Activated CD4-positive, CD25-positive, alpha-beta regulatory T cell treated with anti-CD3 and anti-CD28 coated beads, Interleukin-2, amount 50 U/mL, for 24 hours (primary cell): ENCODE results near the gene WASF2.
"Not testable (repeated sequence)": the region's sequence is repeated elsewhere in the genome, so short reads cannot be mapped to it uniquely, and the experiment has no call there.

ENCODE experiments used
- ATAC-seq, 2 donors: fragments of 150-1000 bp; cut with Tn5 transposase; one replicate each; pipeline ENCODE4 v1.10.0; 2021; ENCODE audit warnings: mild to moderate bottlenecking in 1 of 2, moderate library complexity in 1 of 2

The WASF2 gene

DNA sequence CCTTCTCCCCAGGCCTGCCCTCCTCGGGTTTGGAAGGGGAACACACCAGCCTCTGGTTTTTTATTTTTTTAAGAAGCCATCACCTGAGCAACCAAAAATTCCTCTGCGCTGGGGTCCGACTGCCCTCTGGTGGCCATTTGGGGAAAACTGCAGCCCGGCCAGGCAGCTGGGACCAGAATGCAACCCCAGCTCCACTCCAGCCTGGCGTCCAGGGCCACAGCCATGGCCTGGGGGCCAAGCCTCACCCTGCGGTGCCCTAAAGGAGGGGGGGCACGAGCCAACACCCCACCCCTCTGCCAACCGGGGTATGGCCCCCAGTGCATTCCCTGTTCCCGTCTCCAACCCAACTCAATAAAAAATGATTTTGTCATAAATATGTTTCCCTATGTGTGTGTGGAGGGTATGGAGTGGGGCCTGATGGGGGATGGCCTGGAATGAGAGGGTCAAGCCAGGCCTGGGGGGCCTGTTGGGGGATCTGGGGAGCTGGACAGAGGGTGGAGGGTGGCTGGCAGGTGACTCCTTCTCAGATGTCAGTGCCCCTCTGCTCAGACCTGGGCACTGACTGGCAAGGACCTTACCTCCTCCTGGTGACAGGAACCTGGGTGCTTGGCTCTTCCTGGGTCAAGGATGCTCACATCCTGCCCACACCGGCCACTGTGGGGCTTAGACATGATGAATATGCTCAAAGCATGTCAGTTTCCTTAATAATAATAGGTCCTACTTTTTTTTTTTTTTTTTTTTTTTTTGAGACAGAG, 94.3 kb downstream of the WASF2 start:
- peak; percentile 17 to 23 for ATAC-seq

DNA sequence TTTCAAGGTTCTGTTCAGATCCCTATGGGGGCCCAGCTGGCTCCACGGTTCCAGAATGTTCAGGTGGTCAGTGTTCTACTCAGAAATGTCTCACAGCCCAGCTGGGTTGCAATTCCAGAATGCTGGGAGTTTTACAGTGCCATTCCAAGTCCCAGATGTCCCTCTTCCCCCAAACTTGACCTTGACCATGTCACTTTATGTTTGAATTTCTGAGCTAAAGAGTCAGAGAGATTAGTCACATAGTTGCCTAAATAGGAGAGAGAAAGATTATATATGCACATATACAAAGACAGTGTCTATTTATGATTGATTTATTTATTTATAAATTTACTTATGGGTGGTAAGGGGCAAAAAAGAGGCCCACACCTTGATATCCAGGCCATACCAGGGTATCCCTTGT, 95.0 kb downstream of the WASF2 start:
- ATAC-seq, result no peak

DNA sequence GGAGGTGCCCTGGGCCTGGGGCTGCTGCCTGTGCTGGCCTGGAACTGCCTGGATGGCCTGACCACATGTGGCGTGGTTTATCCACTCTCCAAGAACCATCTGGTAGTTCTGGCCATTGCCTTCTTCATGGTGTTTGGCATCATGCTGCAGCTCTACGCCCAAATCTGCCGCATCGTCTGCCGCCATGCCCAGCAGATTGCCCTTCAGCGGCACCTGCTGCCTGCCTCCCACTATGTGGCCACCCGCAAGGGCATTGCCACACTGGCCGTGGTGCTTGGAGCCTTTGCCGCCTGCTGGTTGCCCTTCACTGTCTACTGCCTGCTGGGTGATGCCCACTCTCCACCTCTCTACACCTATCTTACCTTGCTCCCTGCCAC, 95.7 kb downstream of the WASF2 start:
- ATAC-seq, result no peak

DNA sequence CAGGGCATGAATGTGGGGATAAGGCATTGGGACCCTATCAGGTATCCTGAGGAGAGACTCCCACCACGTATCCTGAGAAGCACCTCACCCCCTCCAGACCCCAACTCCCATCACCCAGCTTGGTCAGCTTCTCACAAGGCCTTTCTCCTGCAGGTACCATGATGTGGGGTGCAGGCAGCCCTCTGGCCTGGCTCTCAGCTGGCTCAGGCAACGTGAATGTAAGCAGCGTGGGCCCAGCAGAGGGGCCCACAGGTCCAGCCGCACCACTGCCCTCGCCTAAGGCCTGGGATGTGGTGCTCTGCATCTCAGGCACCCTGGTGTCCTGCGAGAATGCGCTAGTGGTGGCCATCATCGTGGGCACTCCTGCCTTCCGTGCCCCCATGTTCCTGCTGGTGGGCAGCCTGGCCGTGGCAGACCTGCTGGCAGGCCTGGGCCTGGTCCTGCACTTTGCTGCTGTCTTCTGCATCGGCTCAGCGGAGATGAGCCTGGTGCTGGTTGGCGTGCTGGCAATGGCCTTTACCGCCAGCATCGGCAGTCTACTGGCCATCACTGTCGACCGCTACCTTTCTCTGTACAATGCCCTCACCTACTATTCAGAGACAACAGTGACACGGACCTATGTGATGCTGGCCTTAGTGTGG, 96.2 kb downstream of the WASF2 start:
- ATAC-seq, result no peak

DNA sequence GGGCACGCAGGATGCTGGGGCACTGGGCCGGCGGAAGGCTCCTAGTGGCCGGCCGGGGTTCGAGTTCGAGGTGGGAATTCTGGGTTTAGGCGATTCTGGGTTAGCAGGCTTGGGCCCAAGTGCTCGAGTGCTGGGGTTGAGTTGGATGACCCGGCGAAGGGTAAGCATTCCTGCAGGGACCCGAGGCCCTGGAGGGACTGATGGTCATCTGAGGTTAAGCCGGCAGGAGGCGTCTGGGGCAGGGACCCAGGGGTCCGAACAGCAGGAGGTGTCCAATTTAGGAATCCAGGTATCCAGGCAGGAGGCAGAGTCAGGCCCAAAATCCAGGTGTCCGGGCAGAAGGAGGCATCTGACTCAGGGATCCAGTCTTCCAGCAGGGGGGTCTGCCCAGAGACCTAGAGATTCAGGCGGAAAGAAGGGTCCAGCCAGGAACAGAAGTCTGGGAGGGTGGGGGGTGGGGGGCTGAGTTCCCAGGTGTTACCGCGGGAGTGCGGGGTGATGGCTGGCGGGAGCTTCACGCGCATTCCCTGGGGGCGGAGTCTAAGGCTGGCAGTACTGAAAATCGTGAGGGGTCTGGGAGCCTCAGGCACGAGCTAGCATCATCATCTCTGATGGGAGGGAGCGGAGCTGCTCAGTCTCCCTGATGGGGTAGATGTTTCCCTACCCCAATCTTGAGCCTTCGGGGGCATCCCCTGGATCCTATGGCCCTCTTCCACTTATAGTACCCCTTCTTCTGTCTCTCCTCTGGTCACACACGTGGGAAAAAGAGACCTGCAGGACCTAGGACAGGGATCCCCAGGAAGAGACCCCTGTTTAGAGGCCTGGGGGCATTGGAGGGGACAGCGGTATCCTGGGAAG, 97.0 kb downstream of the WASF2 start:
- ATAC-seq, result no peak

DNA sequence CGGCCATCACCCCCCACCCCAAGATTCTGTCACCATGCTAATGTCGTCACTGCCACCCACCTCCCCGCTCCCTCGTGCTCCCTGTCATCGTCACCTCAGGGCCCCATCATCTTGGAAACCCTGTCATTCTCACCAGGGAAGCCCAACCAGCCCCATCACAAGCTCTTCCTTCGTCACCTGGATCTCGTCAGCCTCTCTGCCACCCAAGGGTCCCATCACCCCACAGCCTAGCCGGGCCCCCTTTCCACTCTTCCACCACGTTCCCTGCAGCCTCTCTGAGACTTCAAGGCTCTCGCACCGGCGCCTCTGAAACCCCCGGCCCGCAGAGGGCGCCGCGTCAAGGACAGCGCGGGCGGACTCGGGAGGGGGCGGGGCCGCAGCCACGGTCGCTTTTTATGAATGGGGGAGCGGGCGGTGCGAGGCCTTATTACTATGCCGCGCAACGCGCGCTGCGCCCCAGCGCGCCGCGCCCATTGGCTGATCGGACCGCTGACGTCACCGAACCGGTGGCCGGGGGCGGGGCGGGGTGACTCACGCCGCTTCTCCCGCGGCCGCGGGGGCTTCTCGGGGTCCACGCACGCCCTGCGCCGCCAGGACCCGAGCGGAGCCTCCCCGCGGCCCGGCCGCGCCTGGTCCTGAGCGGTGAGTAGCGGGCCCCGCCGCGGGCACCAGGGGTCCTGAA, 97.7 kb downstream of the WASF2 start, which contains the start of gene GPR3:
GPR3 (plus strand) TSS at position 527 of the 682 bp plus-strand sequence. CDS start 1,177 bp downstream, outside the sequence.
- peak; percentile 94 to 95 for ATAC-seq

DNA sequence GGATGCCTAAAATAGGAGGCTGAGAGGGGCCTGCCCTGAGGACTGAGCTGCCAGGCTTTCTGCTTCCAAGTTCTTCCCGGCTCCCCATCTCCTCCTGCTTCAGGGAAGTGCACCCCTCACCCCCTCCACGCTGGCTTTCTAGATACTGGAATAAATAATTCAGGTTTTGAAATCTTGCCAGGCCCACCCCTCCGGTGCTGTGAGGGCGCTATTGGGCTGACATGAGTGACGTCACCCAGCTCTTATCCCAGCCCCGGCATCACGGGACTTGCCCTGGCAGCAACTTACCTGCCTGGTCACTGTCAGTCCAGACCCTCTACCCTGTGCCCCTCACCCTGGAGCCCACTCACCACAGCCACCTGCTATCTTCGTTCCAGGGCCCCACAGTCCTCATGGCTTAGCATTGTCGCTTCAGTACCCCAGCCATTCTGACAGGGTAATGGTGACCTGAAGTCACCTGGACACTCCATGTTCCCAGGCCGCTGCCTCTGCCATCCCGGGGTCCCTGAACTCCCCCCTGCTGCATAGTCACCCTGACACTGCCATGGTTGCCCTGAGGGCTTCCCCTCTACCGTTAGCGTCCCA, 98.4 kb downstream of the WASF2 start:
- no peak for ATAC-seq

DNA sequence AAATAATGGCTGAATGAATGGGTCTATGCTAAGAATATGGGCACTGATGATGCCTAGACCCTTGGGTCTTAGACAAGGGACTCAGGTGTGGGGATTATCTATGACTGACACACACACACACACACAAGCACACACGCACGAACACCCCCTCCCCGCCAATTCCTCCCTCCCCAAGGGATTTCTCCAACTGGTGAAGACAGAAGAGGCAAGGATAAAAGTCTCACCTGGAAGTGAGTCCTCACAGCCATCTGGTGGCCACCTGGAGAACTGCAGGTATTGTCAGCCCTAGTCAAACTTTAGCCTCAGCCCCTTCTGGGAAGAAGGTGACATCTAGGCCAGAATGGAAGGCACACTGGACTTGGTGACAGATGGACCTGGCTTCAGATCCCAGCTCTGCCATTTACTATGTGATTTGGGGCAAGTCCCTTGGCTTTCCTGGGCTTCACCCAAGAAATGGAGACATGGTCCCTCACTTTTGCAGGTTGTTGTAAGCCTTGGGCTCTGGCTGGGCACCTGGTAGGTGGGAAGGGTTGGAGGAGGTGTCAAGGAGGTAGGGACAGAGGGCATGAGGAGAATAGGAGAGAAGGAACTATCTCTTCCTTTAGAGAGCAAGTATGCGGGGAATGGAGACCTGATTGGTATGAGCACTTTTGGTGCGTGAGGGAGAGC, 101.5 kb downstream of the WASF2 start:
- no peak for ATAC-seq

DNA sequence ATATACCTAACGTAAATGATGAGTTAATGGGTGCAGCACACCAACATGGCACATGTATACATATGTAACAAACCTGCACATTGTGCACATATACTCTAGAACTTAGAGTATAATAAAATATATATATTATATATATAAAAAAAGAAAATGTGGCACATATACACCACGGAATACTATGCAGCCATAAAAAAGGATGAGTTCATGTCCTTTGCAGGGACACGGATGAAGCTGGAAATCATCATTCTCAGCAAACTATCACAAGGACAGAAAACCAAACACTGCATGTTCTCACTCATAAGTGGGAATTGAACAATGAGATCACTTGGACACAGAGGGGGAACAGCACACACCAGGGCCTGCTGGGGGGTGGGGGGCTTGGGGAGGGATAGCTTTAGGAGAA, 105.2 kb downstream of the WASF2 start:
- not testable (repeated sequence) for ATAC-seq

DNA sequence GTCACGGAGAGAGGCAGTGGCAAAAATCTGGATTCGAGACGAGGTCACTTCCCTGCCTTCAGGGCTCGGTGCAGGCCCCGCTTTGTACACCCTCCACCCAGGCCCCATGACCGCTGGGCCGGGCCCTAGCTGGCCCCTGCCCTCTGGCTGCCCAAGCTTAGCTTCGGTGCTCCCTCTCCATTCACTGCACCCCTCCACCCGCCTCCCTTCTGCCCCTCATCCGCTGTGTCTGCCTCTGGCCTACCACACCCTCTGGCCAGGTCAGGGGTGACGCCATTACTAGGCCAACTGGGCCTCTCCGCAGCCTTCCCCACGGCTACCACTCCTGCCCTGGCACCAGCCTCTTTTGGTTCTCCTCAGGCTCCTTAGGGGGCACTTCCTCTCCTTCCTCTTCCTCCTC, 106.3 kb downstream of the WASF2 start:
- no peak for ATAC-seq

DNA sequence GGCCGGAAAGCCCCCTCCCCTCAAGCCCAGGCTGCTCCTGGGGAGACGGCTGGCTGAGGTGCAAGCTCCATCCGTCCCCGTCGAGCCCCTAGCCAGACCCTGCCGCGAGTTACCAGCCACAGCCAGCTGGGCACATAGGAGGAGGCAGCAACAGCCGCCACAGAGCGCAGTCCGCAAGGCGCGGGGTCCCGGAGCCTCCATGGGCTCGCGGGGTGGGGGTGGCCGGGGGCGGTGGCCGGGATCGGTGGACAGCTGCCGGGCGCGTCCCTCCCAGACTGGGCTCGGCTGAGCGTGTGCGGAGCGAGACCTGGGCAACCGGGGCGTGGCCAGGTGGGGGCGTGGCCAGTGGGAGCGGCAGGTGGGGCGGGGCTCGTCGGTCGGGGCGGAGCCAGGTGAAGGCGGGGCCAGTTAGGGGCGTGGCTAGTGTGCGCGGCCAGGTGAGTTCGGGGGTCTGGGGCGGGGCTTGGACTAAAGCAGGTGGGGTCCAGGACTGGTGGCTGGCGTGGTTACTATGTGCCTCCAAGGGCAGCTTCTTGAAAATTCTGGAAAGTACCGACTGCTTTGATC, 106.8 kb downstream of the WASF2 start, which contains the start of gene CD164L2:
CD164L2 (minus strand) TSS at position 295 of the 567 bp plus-strand sequence; CDS start at position 201, 94 bp downstream.
- ATAC-seq, result peak in 1 of 2 donors; percentile 38

DNA sequence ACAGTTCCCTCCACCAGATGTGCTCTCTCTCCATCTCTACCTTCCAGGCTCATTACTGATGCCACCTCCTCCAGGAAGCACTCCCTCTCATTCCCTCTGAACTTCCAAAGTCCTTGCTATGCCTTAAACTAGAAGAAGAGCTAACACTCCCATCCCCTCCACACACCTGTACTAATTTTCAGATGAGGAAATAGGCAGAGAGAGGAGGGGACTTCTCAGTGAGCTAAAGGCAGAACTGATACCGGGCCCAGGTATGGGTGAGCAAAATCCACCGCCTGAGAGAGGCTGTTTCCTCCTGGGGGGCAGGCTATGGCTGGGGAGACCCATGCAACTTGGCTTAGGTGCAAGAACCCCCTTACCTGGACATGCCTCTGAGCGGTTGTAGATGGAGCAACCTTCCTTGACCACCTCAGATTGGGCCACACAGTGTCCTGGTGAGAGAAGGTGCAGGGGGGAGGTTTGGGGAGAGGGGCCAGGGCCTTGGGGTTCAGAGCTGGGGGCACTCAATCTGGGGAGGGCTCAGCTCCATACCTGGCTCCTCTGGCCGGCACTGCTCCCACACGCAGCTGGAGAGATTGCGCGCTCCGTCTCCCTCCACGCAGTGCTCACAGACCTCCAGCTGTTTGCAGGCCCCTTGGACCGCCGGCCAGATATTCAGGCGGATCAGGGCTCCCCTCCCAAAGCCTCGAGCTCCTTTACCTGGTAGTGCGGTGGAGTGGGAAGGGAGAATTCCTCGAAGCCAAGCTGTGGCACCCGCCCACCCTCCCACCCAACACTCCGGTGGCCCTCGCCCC, 107.8 kb downstream of the WASF2 start:
- ATAC-seq, result no peak

DNA sequence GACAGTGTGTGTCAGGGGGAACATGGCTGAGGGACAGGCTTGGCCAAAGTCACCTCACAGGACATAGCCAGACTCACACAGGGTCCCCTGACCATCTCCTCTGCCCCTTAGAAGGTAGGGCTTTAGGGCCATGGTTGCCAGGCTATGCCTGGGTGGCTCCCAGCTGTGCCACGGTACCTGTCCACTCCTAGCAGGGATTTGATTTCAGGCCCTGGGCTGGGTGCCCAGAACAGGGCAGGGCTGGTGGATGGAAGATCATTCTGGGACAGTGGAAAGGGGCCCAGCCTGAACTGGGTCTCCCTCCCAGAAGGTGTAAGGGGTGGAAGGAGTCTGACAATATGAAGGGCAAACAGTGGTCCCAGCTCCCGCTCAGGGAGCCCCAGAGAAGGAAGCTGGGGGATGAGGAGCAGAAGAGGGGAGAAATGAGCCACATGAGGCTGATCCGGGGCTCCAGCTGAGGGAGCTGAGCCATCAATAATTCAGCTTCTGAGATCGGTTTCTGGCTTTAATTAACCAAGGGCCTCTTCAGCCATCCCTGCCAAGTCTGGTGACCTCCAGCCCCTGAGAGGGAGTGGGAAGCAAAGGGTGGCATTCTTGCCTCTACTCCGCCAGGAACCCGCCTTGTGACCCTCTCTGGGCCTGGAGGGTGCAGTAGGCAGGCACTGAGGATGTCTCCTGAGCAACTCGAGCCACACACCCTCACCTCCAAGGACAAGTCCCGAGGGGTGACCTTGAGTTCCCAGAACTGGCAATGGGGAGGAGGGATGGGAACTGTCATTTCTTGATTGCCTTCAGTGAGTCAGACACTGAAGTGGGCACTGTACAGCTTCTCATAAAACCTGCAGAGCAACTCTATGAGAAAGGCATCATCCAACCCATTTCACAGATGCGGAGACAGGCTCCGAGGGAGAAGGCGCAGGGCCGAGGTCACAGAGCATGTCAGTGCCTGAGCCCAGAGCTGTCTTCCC, 108.9 kb downstream of the WASF2 start:
- no peak for ATAC-seq

DNA sequence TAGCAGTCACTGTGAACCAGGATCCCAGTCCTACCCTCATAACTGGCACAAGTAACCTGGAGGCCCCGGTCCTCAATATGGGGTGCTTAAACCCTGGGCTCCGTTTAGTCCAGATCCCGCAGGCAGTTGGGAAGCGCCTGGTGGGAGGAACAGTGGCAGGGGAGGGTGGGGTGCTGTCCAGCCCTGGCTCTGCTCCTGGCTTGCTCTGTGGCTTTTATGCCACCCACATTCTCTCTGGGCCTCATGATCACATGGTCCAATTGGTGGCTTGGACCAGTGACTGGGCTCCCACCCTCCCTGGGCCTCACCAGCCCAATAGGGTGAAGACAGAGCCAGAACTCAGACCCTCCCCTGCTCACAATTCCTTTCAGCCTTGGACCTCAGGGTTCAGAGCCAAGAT, 109.7 kb downstream of the WASF2 start:
- ATAC-seq, result no peak

DNA sequence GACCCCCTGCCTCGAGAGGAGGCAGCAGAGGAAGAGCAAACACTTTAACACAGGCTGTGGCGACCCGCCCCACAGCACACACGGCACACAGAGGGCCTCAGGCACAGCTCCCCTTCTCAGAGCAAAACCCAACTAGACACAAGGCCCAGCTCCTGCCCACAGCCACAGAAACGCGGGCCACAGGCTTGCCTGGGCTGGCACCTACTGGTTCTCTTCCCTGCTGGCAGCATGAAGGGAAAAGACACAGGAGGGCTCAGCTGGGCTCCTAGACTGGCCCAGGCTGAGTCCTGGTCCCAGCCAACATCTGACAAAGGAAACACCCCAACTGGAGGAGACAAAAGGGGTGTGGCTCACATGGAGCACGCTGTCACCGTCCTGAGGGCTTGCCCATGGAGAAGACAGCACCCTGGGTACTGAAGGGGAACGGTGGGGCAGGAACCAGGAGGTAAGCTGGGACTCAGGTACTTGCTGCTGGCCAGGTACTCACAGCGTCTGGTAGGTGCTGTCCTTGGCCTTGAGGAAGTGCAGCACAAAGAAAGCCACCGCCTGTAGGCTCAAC, 110.3 kb downstream of the WASF2 start:
- no peak for ATAC-seq

DNA sequence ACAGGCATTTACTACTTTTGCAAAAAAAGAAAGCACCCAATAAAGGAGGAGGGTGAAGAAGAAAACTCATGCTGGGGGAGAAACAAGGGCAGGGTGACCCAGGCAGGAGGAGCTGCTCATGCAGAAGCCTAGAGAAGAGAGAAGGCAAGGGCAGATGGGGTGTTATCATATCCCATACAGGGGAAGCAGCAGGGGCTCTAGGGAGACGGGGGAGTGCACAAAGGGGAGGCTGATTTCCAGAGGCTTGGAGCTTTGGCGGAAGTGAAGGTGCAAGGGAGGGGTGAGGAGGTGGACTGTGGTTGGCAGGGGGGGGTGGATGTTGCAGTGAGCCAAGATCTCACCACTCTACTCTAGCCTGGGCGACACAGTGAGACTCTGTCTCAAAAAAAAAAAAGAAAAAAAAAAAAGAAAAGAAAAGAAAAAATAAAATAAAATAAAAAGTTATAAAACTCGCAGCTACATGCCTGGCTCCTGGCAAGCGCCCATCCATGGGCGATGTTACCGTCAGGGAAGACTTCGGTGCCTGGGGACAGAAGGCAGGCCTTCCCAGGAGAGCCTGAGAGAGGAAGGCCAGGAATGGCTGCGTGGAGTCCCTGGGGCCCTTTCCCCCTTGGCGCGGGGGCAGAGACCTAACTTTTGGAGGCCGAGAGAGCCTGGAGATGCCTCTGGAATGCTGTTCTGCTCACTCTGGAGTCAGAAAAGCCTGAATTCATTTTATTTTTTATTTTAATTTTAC, 112.0 kb downstream of the WASF2 start:
- ATAC-seq, result no peak

DNA sequence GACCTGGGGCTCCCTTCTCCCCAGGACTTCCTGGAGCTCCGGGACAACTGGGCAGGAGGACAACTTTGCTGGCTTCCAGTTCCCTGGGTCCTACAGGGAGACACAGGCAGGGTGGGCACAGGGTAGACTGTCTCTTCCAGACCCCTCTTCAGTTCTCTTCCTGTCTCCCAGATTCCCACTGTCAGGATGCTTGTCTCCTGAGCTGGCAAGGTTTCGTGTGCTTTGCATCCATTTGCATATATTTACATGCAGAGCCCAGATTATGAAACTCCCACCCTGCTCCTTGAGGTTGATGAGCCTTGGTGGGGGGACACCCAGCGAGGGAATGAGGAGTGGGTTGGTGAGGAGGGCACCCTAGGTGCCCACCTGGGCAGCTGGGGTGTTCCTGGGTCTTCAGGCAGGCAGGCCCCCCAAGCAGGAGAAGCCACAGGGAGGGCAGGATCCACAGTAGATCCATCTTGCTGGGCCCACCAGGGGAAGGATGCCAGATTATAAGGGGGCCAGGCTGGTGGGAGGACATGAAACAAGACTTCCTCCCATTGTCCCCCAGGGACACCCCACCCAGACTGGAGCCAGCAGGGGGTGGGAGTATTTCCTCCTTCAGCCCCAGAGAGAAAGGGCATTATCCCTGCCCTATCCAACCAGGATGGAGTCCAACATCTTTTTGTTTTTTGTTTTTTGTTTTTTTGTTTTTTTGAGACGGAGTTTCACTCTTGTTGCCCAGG, 115.4 kb downstream of the WASF2 start, which contains the start of gene FCN3:
FCN3 (minus strand) TSS at position 463 of the 725 bp plus-strand sequence; CDS start at position 457, 6 bp downstream.
- no peak for ATAC-seq
